ENCODE data around the gene ERG28. TPM values are rescaled to one million over a fixed set of nuclear protein-coding genes. Genes with fewer than 3 reads are reported as not detected.
A peak's percentile ranks its signal among the peaks of the same experiment; 100 is the strongest.

The ERG28 gene
- total and polyA plus RNA-seq, 10 of the 15 experiments (the other 5 are each of a cell fraction or from before 2014, with no cell fraction given), result 15.2 to 67.0 (median 48.1) TPM

DNA sequence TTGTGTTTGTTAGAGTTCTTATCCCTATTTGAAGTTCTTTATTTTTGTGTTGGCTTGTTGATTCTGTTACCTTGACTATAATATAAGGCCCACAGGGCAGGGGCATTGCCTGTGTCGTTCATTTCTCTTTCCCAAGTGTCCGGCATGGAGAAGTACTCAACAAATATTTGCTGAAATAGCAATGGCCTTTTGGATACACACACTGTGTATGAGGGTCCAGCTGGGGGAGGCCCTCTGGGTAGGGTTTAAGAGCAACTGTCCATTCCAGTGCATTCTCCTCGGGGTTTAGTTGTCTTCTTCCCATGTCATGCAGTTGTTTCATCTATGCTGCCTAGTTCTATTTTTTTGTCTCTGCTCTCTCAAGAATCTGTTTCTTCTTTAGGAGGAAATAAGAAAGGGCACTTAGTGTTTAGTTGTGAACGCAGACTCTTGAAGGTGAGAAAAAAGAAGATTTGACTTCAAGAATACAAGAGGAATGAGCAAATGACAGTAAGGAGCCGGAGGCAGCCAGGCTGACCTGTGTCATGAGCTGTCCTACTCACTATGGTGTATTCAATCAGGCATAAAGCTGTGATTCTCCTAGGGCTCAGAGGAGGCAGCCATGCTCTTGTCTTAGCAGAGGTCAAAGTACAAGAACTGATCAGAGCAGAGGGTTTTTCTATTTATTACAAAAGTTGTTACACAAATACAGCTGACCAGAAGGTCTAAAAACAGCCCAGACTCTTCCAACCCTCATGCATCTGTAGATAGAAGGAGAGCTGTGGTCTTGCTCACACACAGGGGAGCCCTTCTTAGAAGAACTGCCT is 10.2 kb downstream of the ERG28 start:
- peaks cover 5 to 23% of the 10 kb centered on the region in 2 experiments for H3K36me3 ChIP-seq (ENCODE audit: control insufficient read depth in 2 of 2, insufficient read depth in 2 of 2, low read length in 1 of 2)
- ChIA-PET SMC1A (ENCODE audit: uncharacterized antibody, unreplicated experiment) (interaction anchor here (0.8 to 12.4 kb wide), 10 partner anchors 10 to 213 kb away, joined by 3 to 375 read pairs (median 6); partner anchors contain the start of genes BATF, ERG28, FLVCR2 and TTLL5), CTCF (interaction anchor here (0.7 to 13.0 kb wide), 7 partner anchors 7 to 498 kb away, joined by 3 to 578 read pairs (median 7); partner anchors contain the start of gene FLVCR2), POLR2A (interaction anchor here (1.2 to 2.9 kb wide), 4 partner anchors 10 to 77 kb away, joined by 3 to 15 read pairs (median 8); partner anchors contain the start of genes ERG28 and TTLL5), RAD21 (ENCODE audit: unreplicated experiment) (interaction anchor here (0.8 to 13.7 kb wide), 5 partner anchors 72 to 340 kb away, joined by 3 to 320 read pairs (median 3); partner anchors contain the start of gene FLVCR2)
- WGBS (ENCODE audit: insufficient coverage, insufficient replicate concordance, low lambda C conversion rate, missing lambda C conversion rate), result 100% methylated on average over 5 of the region's 5 CpGs
- in situ Hi-C loops (cut with MboI) (loop anchor here (5.0 to 10.0 kb wide), 2 partner anchors 73 to 526 kb away; partner anchors contain the start of genes FLVCR2 and NEK9), intact Hi-C loops (cut with micrococcal nuclease; ENCODE audit: unreplicated experiment) (loop anchor here (10.0 kb wide), 1 partner anchor 516 kb away; no protein-coding TSS in a partner anchor)
- TF ChIP-seq, protein P1, sequence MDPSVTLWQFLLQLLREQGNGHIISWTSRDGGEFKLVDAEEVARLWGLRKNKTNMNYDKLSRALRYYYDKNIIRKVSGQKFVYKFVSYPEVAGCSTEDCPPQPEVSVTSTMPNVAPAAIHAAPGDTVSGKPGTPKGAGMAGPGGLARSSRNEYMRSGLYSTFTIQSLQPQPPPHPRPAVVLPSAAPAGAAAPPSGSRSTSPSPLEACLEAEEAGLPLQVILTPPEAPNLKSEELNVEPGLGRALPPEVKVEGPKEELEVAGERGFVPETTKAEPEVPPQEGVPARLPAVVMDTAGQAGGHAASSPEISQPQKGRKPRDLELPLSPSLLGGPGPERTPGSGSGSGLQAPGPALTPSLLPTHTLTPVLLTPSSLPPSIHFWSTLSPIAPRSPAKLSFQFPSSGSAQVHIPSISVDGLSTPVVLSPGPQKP (IDR thresholded peaks at IDR 0.05; ENCODE audit: low read depth, low read length), result no peak
- TF ChIP-seq KAT2A (conservative IDR thresholded peaks at IDR 0.05; ENCODE audit: control insufficient read depth, low read depth, low read length), result no peak
- TF ChIP-seq NFYA (IDR thresholded peaks at IDR 0.05; ENCODE audit: borderline replicate concordance, low read depth, low read length), result no peak
- TF ChIP-seq, protein P2, sequence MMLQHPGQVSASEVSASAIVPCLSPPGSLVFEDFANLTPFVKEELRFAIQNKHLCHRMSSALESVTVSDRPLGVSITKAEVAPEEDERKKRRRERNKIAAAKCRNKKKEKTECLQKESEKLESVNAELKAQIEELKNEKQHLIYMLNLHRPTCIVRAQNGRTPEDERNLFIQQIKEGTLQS (IDR thresholded peaks at IDR 0.05; ENCODE audit: borderline replicate concordance, extremely low read depth, low read depth, low read length), result no peak
- H3K79me2 ChIP-seq (ENCODE audit: control insufficient read depth, insufficient read depth, low read length), result no peaks in the 10 kb centered on the region; the same call in 1 of the 2 replicates
- H3K9me3 ChIP-seq (replicated peaks; ENCODE audit: control insufficient read depth, insufficient read depth, low read length), result no peaks in the 10 kb centered on the region
- no peaks in the 10 kb centered on the region for H3K27me3 ChIP-seq (replicated peaks in 1 of 2; ENCODE audit: control insufficient read depth in 2 of 2, insufficient read depth in 2 of 2, low read length in 1 of 2)
- no peak overlapping the region for H3K4me2 ChIP-seq (ENCODE audit: control insufficient read depth, insufficient read depth)
- BruUV-seq (replicated peaks), result no TSS peak
- no peak for DNase-seq (ENCODE audit: low read depth, low spot score)
- no peaks in the 10 kb centered on the region for H3K4me1 ChIP-seq (ENCODE audit: control insufficient read depth, insufficient read depth, low read length)
- no peaks in the 10 kb centered on the region for H4K20me1 ChIP-seq (ENCODE audit: control insufficient read depth, insufficient read depth)
- no peak overlapping the region for H2AFZ ChIP-seq (ENCODE audit: control insufficient read depth, low read depth, low read length)
- H3K9ac ChIP-seq (ENCODE audit: control insufficient read depth, insufficient read depth, low read length), result no peak overlapping the region
- peak; percentile 22; the same call in 1 of the 3 replicates for ATAC-seq
- H3K4me3 ChIP-seq, result no peak overlapping the region
- no peak for FAIRE-seq
- no peak overlapping the region for H3K27ac ChIP-seq (ENCODE audit: control insufficient read depth, insufficient read depth)

Data from GM12878 (cell line).